ENCODE measurements around the gene GINS2.

The GINS2 gene

DNA sequence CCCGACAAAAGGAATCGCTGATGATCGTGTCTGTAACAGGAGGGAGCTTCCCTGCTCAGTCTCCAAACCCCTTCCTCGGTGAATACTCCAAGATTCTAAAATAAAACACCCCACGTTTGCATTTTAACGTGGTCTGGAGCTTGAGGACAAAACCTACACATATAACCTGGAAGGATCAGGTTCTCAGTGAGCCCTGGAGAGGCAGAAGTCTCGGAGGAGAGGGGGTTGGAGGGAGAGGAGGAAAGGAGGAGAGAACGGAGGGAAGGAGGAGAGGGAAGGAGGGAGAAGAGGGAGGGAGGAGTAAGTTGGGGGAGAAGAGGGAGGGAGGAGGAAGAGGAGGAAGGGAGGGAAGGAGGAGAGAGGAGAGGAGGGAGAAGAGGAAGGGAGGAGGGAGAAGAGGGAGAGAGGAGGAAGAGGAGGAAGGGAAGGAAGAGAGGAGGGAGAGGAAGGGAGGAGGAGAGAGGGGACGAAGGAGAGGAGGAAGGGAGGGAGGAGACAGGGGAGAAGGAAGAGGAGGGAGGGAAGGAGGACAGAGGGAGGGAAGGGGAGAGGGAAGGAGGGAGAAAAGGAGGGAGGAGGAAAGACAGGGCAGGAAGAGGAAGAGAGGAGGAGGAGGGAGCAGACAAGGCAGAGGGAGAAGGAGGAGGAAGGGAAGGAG is 27.4 kb upstream of the GINS2 start:
- no peak for DNase-seq (ENCODE audit: low read depth in 2 of 2, low spot score in 1 of 2)

DNA sequence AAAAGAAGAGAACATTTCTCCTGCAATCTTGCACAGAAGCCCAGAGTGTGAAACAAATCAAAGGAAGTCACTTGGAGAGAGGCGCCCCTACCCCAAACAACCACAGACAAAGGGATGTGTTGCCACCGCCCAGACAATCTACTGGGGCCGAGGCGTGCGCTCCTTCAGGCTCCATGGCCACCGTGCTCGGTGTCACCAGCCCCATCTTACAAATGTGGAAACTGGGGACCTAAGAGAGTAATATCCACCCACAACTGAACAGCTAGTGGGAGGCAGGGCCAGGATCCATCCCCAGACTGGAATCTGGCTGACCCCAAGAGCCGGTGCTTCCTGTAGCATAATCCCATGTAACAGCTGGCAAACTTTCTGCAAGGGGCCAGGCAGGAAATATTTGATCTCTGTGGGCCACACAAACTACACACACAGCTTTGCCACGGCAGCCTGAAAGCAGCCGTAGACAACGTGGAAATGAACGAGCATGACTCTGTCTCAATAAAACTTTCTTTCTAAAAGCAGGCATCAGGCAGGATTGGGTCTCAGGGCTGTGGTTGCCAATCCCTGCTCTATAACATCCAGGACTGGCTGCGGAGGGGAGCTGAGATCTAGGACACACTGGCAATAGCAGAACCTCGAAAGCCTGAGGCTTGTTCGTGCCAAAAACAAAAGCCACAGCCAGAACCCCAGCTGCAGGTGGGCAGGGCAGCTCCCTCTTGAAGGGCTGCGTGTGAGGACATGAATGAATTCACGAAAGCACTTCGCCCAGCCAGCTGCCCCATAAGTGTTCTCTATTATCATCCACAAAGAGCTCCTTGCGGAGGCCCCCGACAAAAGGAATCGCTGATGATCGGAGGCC is 26.6 kb upstream of the GINS2 start:
- no peak for DNase-seq (ENCODE audit: low read depth in 2 of 2, low spot score in 1 of 2)

DNA sequence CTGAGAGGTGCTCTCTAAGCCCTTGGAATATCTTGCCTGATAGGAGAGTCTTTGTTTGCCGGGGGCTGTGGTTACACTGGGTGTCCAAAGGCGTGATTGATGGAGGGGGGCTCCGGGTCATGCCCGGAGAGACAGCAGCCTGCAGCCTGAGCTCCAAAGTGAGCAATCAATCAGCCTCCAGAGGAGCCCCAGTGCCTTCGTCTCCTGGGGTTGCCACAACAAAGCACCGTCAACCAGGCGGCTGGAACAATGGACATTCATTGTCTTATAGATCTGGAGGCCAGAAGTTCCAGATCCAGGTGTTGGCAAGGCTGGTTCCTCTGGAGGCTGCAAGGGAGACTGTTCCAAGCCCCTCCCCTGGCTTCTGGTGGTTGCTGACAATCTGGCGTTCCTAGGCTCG is 24.0 kb upstream of the GINS2 start:
- DNase-seq (ENCODE audit: low read depth in 2 of 2, low spot score in 1 of 2) = no peak

DNA sequence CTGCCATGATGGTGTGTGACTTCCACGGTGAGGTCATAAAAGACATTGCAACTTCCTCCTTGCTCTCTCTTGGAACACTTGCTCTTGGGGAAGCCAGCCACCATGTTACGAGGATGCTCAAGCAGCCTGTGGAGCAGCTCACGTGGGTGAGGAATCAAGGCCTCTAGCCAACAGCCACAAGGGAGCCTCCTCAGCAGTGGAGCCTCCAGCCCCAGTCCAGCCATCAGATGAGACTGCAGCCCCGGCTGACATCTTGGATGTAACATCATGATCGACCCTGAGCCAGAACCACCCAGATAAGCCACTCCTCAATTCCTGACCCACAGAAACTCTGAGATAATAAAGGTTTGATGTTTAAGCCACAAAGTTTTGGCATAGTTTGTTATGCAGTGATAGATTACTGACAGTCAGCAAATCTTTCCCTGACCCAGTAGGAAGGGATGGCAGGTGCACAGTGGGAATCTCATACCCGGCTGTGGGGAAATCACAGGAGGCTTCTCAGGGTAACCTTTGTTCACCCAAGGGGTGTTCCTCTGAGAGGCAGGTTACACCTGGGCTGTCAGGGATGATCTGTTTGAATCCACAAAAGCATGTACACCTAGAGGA is 23.3 kb upstream of the GINS2 start:
- no peak for DNase-seq (ENCODE audit: low read depth in 2 of 2, low spot score in 1 of 2)

DNA sequence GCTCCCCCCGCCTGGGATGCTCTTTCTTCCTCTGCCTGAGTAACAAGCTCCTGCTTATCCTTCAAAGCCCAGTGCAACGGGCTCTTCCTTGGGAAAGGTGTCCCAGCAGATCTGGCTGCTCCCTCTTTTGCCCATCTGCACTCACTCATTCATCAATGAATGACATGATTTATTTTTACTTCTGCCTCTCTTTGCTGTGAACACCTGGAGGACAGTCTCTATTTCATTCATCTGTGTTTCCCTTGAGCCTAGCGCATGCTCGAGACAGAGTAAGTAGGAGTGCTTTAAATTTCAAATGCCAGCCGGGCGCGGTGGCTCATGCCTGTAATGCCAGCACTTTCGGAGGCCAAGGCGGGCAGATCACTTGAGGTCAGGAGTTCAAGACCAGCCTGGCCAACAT is 22.0 kb upstream of the GINS2 start:
- no peak for DNase-seq (ENCODE audit: low read depth in 2 of 2, low spot score in 1 of 2)

DNA sequence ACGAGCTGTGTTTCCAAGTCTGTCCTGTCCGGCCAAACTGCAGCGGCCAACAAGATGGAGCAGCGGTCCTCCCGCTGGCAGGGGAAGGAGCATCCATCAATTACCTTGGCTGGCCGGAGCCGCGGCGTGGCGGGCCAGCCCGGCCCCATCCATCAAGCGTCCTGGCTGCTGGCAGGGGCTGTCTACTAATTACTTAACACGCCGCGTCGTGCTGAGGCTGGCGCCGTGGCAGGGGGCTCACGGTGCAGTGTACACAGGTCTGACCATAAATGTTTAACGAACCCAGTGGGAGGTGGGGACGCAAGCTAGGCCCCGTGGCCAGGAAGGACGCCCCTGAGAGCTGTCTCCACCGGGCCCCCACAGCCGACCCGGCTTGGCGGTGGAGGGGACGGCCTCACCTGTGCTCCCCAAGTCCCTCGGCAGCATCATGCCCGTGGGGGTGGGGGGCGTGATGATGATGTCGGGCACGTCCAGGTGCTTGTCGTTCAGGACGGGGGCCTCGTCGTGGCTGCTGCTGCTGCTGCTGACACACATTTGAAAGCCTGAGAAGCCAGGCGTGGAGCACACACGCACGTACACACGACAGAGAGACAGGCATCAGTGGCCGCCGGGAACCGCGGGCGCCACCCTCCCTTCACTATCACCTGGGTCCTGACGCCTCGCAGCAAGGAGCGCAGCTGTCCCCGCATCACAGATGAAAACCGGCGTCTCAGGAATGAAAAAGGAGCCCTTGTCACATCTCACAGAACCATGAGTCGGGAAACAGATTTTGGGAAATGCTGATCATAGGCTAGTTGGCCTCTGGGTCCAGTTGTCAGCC is 21.2 kb upstream of the GINS2 start:
- no peak for DNase-seq (ENCODE audit: low read depth in 2 of 2, low spot score in 1 of 2)

DNA sequence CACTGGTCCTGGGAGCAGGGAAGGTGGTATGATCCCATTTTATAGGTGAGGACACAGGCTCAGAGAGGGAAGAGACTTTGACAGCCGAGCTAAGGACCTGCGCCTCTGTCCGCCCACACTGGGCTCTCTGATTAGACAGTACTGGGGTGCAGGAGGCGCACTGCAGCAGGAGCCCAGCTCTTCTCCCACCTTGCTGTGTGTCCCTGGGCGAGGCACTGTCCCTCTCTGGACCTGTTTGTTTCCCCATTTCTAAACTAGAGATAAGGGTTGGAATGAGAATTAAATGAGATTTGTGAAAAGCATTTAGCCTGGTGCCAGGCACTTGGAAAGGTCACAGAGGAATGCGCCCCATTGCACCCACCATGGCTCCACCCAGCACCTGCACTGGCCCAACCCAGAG is 19.6 kb upstream of the GINS2 start:
- no peak for DNase-seq (ENCODE audit: low read depth in 2 of 2, low spot score in 1 of 2)

DNA sequence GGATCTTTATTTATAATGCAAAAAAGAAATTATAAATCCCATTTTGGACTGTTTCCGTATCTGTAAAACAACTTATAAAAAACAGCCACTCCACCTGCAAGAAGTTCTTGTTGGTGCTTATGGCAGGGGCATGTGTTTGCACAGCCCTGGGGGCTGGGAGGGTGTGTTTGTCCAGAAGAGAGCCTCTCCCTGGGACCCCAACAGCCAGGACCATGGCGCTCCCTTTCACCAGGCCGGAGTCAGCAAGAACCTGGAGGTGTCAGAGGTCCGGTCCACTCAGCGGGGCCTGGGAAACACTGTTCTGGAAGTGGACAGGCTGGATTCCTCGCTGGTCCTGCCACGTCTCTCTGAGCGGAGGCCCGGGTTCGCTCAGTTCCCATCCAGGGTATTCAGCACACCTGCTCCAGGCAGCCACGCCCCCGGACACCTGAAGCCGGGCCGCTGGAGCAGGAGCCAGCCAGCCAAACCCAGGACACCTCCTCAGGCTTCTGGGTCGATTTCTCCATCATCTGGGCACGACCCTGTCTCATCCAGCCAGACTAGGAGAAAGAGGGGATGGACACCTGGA is 18.9 kb upstream of the GINS2 start:
- no peak for DNase-seq (ENCODE audit: low read depth in 2 of 2, low spot score in 1 of 2)

DNA sequence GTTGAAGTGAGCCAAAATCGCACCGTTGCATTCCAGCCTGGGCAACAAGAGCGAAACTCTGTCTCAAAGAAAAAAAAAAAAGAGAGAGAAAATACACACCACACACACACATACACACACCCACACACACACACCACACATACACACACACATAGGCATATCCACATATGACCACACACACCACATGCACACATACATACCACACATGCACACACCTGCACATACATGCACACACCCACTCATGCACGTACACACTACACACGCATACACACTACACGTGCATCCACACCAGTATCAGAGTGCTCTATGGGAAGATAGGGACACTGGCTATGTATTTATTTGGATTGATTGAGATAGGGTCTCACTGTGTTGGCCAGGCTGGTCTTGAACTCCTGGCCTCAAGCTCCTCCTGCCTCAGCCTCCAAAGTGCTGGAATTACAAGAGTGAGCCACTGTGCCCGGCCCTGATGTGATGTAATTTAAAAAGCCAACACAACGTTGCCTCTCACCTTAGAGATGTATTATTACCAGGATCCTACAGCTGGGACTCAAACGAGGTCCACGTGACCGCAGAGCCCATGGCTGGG is 17.8 kb upstream of the GINS2 start:
- DNase-seq (ENCODE audit: low read depth in 2 of 2, low spot score in 1 of 2) = no peak

DNA sequence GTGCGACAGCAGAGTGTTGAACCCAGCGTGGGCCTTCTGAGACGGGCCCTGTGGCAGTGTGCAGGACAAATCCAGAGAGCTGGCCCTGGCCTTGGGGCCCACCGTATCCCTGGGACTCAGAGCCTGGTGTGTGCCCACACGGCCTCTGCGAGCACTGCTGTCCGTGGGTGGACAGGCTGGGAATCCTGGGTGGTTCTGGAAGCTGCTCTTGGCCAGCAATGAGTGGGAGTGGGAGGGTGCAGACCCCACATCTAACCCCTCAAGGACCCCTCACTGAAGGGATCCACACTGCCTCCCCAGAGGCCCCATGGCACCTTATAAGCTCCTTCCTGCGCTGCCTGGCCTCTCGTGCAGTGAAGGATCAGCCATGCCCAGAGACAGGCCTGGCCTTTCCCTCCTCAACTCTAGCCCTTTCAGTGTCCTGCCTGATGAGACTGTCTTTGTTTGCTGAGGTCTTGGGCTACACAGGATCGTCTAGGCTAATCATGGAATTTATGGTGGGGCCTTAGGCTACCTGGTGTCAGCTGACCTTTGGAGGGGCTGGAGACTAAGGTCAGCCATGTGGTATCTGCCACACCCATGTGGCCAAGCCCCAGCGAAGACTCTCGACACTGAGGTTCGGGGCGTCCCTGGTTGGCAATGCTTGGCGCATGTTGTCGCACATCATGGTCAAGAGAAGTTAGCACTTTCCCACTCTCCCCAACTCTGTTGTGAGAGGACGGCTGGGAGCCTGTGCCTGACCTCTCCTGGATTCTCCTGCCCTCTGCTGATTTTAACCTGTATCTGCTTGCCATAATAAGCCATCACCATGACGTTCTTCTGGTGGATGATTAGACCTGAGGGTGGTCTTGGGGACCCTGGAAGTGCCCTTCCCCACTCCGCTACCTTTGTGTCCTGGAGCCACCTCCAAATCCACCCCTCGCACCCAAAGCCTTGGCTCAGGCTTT is 16.4 kb upstream of the GINS2 start:
- no peak for DNase-seq (ENCODE audit: low read depth in 2 of 2, low spot score in 1 of 2)

DNA sequence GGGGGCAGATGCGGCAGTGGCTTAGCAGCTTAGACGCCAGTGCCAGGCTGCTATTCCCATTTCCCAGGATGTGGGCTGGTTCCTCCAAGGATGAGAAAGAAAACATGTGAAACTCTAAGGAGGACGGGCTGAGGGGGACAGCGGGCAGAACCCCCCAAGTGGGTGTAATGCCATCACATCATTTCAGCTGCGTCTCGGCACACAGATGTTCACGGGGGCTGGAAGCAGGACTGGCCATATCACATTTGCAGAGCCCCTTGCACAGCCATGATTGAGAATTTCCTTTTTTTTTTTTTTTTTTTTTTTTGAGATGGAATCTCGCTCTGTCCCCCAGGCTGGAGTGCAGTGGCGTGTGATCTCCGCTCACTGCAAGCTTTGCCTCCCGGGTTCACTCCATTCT is 15.3 kb upstream of the GINS2 start:
- no peak for DNase-seq (ENCODE audit: low read depth in 2 of 2, low spot score in 1 of 2)

DNA sequence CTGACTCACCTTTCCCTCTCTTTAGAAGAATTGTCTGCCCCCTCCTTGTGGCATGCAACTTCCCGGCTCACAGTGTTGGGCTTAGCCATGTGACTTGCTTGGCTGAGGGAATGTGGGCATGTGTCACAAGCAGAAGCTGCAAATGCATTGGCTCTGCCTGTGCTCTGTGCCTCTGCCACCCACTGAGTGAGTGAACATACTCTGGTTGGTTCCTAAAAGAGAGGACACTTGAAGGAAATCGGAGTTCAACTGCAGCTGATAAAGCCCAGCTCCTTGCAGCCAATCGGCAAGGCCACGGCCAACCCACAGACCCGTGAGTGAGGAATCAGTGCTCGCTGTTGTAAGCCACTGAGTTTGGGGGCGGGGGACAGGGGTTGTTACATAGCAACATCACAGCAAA is 10.9 kb upstream of the GINS2 start:
- DNase-seq (ENCODE audit: low read depth in 2 of 2, low spot score in 1 of 2) = no peak

DNA sequence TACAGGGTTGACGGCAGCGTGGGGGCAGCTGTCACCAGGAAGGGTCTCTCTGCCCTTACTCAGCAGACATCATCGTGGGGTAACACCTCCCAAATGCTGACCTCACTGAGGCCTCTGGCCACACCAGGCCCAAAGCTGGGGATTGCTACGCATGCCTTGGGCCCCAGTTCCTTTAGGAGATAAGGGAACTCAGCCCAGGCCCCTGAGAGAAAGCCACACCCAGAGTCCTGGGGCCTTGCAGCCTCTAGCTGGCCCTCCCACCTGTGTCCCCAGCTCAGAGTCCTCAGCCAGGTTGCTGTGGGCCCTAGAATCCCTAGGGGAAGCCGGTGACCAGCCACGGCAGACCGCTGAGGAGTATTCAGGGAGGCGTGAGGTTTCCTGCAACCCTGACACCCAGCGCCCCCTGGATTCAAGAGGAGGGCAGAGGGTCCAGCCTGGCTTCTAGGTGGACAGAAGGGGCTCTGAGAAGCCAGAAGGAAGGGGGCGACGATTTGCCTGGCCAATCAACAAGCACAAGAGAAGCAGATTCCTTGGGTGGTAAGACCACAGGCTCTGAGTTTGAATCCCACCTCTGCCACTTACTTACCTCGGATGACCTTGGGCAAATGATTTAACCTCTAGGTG is 10.3 kb upstream of the GINS2 start:
- no peak for DNase-seq (ENCODE audit: low read depth in 2 of 2, low spot score in 1 of 2)

DNA sequence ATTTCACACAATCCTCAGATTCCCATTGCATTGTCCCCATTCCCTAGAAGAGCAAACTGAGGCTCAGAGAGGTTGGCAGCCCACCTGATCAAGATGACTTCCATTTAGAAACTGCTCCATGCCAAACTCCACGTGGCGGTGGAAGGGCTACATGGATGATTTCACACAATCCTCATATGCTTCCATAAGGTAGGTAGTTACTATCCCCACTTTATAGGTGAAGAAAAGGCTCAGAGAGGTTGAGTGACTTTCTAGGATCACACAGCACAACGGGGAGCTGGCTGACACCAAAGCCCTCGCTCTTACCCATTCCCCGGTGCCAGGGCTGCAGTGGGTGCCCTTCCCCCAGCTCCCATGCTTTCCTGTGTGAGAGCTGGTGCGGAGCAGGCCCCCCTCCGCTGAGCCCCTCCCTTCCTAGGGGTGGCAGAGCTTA is 9.7 kb upstream of the GINS2 start:
- DNase-seq (ENCODE audit: low read depth in 2 of 2, low spot score in 1 of 2) = no peak

DNA sequence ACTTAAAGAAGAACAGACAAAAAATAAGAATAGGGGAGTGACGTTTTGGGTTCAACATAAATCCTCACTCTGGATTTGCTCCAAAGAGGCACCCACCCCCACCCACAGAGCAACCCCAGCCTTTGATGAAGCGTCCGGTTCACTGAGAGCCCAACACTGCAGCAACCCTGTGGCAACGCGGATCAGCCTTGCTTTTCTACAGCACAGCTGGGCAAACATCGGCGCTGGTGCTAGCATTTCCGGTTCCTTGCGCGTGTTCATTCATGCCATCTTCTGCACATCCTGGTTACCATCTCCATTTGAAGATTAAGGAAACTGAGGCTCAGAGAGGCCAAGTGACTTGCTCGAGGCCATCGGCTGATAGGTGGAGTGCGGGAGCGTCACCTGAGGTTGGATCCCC is 8.7 kb upstream of the GINS2 start:
- DNase-seq (ENCODE audit: low read depth in 2 of 2, low spot score in 1 of 2) = no peak

DNA sequence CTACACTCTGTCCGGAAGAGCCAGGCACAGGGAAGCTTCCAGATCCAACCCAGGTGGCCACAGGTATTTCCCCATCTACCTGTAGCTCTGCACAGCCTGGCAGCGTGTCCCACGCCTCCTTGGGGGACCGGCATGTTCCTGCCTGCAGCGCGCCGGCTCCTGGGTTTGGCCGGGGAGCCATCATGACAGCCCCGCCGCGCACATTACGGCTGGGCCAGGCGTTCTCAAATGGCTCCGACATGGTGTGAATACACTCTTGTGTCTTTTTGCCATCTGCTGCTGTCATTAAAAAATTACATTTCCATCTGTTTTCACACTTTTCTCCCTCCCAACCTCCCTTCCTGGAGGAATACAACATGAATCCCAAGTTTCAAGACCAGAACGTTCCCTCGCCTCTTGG is 8.0 kb upstream of the GINS2 start:
- DNase-seq (ENCODE audit: low read depth in 2 of 2, low spot score in 1 of 2) = no peak

DNA sequence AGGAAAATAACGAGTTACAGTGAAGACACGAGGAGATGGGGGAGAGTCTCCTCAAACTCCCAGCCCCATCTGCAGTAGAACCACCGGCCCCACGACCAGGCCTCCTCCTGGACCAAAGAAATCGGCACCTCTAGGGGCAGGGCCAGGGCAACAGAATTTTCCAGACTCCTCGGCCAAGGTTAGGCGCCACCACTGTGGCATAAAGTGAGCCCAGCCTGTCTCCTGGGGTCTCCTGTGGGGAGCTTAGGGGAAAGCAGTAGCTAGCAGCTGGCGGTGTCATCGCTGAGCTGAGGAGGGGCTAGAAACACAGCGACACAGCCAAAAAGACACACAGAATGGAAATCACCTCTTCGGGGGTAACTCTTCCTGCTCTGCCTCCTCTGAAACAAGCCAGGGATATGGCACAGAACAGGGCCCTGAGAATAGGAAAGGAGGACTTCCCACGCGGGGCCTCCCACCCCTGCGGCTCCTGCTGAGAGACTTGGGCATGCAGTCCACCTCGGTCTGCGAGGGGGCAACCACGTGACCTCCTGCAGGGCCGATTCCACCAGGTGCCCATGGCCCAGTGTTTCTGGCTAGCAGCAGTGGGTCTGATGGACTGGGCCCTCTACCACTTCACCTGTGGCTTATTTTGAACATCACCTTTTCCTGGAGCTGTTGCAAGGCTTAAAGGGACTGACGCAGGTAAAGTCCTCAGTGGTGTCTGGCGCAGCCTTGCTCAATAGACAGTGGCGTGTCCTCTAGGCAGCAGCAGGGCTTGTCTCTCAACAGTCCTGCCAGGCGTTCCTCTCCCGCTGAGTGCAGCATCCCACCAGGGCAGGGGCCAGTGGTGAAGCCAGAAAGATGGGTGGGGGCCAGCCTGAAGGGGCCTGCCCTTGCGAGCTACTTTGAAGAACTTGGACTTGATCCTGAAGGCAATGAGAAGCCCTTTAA is 6.7 kb upstream of the GINS2 start:
- DNase-seq (ENCODE audit: low read depth in 2 of 2, low spot score in 1 of 2) = no peak

DNA sequence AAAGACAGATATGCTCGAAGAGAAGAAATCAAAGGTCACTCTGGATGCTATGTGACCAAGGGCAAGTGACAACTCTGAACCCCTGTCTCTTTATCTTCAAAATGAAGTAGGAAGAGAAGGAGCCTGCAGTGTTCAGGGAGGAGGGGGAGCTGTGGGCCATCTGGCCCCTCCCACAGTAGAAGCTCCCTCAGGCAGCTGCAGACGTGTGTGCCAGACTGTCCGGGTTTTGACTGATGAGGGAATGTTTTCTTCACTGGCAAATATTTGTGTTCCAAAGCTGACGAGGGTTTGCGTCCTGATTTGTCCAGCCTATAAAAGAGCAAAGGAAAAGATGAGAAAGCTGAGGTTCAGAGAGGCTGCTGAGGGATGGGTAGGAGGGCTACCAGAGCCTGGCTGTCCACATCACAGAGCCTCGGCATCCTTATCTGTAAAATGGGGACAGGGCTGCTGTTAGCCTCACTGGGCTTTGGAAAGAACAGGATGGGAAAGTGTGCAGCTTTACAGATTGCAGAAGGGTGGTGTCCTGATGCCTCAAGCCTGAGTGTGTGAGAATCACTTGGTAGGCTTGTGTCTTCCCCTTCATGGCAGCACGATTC is 1.8 kb upstream of the GINS2 start:
- DNase-seq (ENCODE audit: low read depth in 2 of 2, low spot score in 1 of 2) = no peak
